ENCODE results near the gene CCDC186.

CCDC186 gene

DNA sequence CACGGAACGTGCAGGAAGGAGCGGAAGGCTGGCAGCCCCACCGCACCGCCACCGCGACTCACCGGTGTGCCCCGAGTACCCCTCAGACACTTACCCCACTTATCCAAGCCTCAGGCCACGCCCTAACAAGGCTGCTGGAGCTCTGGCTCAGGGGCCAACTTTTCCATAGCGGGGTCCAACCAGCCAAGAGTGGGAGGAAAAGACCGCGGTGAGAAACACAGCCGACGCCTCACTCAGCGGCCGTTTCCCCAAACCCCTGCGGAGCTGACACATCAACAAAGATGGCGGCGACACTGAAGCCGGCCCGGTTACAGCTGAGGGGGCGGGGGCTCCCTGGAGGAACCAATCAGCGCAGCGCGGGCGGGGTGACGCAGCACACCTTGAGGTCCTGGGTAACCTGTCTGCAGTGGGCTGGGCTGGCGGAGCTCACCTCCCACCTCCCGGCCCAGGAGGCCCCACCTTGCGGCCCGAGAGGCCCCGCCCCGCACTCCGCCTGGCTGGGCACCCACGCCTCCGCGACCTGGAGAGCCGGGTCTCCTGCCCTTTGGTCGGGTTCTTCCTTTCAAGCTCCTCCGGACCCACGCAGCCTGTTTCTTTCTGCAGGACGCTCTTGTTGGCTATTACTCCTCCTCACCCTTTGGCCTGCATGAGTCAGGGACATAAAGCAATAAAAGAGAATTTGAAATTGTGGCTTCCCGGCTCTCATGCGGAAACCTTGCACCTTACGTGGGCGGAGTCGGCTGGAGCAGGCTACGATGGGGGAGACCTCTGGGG, at the start of gene CCDC186:
TSS of gene CCDC186 (minus strand) at position 283 of the 774 bp plus-strand sequence. CDS start 10,935 bp downstream, outside the sequence.
- no peak for FAIRE-seq
- TF ChIP-seq, protein P1, sequence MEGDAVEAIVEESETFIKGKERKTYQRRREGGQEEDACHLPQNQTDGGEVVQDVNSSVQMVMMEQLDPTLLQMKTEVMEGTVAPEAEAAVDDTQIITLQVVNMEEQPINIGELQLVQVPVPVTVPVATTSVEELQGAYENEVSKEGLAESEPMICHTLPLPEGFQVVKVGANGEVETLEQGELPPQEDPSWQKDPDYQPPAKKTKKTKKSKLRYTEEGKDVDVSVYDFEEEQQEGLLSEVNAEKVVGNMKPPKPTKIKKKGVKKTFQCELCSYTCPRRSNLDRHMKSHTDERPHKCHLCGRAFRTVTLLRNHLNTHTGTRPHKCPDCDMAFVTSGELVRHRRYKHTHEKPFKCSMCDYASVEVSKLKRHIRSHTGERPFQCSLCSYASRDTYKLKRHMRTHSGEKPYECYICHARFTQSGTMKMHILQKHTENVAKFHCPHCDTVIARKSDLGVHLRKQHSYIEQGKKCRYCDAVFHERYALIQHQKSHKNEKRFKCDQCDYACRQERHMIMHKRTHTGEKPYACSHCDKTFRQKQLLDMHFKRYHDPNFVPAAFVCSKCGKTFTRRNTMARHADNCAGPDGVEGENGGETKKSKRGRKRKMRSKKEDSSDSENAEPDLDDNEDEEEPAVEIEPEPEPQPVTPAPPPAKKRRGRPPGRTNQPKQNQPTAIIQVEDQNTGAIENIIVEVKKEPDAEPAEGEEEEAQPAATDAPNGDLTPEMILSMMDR (IDR thresholded peaks at IDR 0.05; ENCODE audit: insufficient read depth, missing control alignments): no peak

DNA sequence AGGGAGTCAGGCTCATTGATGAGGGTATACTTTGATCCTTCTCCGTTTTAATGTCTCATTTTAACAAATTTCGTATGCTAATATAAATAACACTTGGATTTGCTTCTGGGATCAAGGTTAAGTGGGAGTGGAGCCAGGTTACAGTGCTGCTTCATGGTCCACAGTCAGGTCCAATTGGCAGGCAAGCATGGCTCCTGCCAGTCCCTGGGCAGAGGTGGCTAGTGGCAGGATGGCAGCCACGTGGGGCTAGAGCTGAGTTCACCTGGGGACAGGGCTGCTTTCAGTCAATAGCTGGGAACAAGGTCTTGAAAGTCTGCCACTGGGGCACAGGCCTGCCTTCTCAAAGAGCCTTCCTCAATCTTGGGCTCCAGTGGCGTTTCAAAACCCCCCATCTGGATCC, 49.1 kb upstream of the CCDC186 start:
- FAIRE-seq: no peak
- TF ChIP-seq, protein P1 (IDR thresholded peaks at IDR 0.05; ENCODE audit: insufficient read depth, missing control alignments): no peak
- DNase-seq (ENCODE audit: insufficient read length, low spot score): no peak

More for the DNA sequence above, at the start of gene CCDC186:
- DNase-seq (ENCODE audit: insufficient read length, low spot score): peak; percentile 43

DNA sequence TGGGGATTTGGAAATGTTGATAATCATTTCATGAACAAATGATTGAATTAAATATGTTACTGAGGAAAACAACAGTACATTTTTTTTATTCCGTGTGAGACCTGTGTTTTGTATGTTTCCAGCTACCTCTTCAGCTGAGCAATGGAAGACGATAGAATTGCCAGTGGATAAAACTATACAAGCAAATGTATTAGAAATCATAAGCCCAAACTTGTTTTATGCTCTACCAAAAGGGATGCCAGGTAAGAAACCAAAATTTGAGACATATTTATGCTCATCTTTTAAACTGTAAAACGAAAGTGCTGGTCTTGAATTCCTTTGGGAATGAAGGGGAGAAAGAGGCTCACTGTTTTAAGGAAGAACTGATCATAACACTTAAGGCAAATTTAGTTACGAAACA, 47.2 kb upstream of the CCDC186 start:
- no peak for DNase-seq (ENCODE audit: insufficient read length, low spot score)
- TF ChIP-seq, protein P1 (IDR thresholded peaks at IDR 0.05; ENCODE audit: insufficient read depth, missing control alignments): no peak
- no peak for FAIRE-seq

DNA sequence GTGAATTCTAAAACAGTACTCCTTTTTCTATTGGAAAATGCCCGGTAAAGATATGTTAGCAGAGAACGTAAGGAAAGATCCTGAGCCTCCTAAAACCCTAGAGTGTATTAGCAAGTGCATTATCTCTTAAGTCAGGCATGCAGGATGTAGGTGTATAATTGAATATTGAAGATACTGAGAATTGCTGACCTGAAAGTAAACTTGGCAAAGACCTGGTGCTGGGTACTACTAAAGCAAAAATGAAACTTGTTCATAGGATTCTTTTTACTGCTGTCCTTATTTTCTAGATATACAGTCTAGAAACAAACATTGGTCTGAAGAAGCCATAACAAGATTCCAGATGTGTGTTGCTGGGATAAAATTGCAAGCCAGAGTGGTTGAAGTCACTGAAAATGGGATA, 46.3 kb upstream of the CCDC186 start:
- no peak for FAIRE-seq
- DNase-seq (ENCODE audit: insufficient read length, low spot score): no peak
- TF ChIP-seq, protein P1 (IDR thresholded peaks at IDR 0.05; ENCODE audit: insufficient read depth, missing control alignments): no peak

DNA sequence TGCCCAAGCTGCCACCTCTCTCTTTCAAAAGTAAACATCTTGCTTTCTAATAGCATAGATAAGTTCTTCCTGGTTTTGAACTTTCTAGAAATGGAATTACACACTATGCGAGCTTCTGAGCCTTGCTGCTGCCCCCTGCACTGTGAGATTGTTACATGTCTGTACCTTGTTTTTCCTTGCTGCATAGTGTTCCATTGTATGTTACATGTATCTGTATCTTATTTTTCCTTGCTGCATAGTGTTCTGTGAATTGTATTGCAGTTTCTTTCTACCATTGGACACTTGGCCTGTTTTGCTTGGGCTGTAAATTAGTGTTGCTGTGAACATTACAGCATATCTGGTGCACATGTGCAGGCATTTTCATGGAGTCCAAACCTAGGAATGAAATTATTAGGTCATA, 41.0 kb upstream of the CCDC186 start:
- TF ChIP-seq, protein P1 (IDR thresholded peaks at IDR 0.05; ENCODE audit: insufficient read depth, missing control alignments): no peak

DNA sequence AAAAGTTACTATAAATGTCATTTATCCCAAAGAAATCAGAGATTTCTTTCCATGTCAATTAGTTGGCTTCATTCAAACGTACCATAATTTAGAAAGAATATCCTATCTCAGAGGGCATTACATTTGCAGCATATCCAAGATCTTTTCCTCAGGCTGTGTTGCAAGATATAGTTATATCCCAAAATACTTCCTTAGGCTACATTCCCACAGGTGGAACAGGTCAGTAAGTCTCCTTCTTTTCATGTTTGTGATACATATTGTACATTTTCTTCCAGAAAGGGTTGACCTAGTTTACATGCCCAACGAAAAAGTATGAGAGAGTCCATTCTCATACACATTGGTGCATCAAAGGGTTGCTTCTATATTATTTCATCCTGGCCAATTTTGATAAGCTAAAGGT, 38.1 kb upstream of the CCDC186 start:
- TF ChIP-seq, protein P1 (IDR thresholded peaks at IDR 0.05; ENCODE audit: insufficient read depth, missing control alignments): no peak
- FAIRE-seq: no peak
- no peak for DNase-seq (ENCODE audit: insufficient read length, low spot score)

More for the DNA sequence above, 41.0 kb upstream of the CCDC186 start:
- no peak for DNase-seq (ENCODE audit: insufficient read length, low spot score)
- FAIRE-seq: no peak

DNA sequence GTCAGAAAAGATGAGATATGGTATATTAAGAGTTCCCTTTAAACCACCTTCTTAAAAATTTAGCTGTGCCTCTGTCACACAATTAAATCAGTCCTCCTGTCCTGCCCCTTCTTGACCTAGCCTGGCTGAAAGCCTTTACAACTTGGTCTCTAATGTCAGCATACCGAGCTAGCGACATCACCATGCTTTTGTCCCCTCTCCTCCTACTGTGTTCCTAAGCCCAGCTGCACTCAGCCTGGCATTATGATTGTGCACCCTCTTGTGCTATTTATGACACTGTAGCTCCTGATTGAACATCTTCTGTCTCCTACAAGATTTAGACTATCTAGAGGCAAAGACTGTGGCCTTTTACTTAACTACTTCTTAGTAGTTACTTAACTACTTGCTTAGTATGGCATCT, 34.3 kb upstream of the CCDC186 start:
- FAIRE-seq: no peak
- no peak for DNase-seq (ENCODE audit: insufficient read length, low spot score)
- TF ChIP-seq, protein P1 (IDR thresholded peaks at IDR 0.05; ENCODE audit: insufficient read depth, missing control alignments): no peak

Data from D721Med (cell line).